ENCODE measurements around the gene ADM. TPM values are rescaled to one million over a fixed set of nuclear protein-coding genes. Genes with fewer than 3 reads are reported as not detected.

The ADM gene
- total RNA-seq, 1 experiment from 2014 or later: 87.2 TPM

DNA sequence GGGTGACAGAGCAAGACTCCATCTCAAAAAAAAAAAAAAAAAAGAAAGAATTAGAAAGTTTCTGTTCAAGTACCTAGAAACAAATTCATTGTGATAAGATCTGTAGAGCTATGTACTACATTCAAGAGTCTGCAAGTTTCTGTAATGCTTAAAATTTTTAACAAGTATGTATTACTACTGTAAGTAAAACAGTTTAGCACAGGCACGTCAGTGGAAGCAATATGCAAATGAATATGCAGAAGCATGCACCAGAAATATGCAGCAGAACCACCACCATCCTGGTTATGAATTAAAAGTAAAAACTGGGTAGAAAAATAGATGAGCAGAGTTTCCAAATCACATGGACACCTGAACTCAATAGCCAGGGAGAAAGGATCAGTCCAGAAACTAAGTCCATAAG lies 30.1 kb upstream of the ADM start:
- intact Hi-C loops (cut with micrococcal nuclease): no loop called here
- Histone ChIP-seq H3K9me3 (ENCODE audit: control insufficient read depth in 1 of 2, insufficient read depth in 1 of 2, low read depth in 1 of 2, low read length in 2 of 2) (no peaks in the 10 kb centered on the region), H3K27me3 (ENCODE audit: insufficient read depth, low read length) (no peaks in the 10 kb centered on the region), H2AFZ (ENCODE audit: low read depth, low read length, poor library complexity, severe bottlenecking) (no peak overlapping the region), H3K9ac (ENCODE audit: low read length) (no peak overlapping the region), H3K4me2 (ENCODE audit: low read length) (no peak overlapping the region), H3K4me3 (replicated peaks in 1 of 2; ENCODE audit: low read depth in 1 of 2, low read length in 2 of 2) (no peak overlapping the region), H3K36me3 (ENCODE audit: control insufficient read depth in 1 of 2, insufficient read depth in 2 of 2, low read length in 2 of 2) (no peaks in the 10 kb centered on the region), H3K9me2 (ENCODE audit: insufficient read depth) (no peaks in the 10 kb centered on the region), H3K79me2 (ENCODE audit: insufficient read depth, low read length) (peaks cover 22% of the 10 kb centered on the region), H3K27ac (ENCODE audit: low read depth, low read length) (no peak overlapping the region), H3K4me1 (ENCODE audit: control insufficient read depth in 1 of 2, insufficient read depth in 2 of 2, low read length in 2 of 2) (no peaks in the 10 kb centered on the region), H4K20me1 (ENCODE audit: insufficient read depth) (no peaks in the 10 kb centered on the region)
- no peak for TF ChIP-seq ELF1 (IDR thresholded peaks at IDR 0.05; ENCODE audit: borderline replicate concordance, low read depth)
- RAD21 ChIA-PET (ENCODE audit: low non-redundant PET in 1 of 2, low total read pairs in 2 of 2, uncharacterized antibody in 2 of 2, unreplicated experiment in 2 of 2): no interaction called here
- ATAC-seq (no peak), DNase-seq (ENCODE audit: low read depth, low spot score) (no peak)
- BruUV-seq (replicated peaks): no TSS peak
- CTCF ChIA-PET: no interaction called here
- POLR2A ChIA-PET: no interaction called here

DNA sequence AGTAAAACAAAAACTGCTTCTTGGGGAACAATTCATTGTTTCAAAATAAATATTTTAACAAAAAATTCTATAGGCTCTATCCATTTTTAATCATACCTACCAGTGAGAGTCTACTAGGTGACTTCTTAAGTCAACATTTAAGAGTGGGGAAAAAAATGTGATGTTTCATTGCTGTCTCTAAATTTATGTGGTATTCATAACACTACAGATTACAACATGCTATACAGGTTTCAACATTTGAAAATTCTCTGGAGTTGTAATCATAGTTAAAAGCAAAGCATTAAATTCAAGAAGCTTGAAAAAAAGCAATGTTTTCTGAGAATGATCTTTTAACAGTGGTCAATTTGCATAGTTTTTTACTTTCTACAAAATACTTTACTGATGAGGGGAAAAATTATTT lies 29.2 kb upstream of the ADM start:
- H3K4me1 ChIP-seq (ENCODE audit: control insufficient read depth in 1 of 2, insufficient read depth in 2 of 2, low read length in 2 of 2): no peaks in the 10 kb centered on the region
- H2AFZ ChIP-seq (ENCODE audit: low read depth, low read length, poor library complexity, severe bottlenecking): no peak overlapping the region
- no peak overlapping the region for H3K27ac ChIP-seq (ENCODE audit: low read depth, low read length)
- H3K9me3 ChIP-seq (ENCODE audit: control insufficient read depth in 1 of 2, insufficient read depth in 1 of 2, low read depth in 1 of 2, low read length in 2 of 2): no peaks in the 10 kb centered on the region
- no peak for DNase-seq (ENCODE audit: low read depth, low spot score)
- H3K79me2 ChIP-seq (ENCODE audit: insufficient read depth, low read length): peaks cover 25% of the 10 kb centered on the region
- no peak for ATAC-seq
- H4K20me1 ChIP-seq (ENCODE audit: insufficient read depth): no peaks in the 10 kb centered on the region
- H3K36me3 ChIP-seq (ENCODE audit: control insufficient read depth in 1 of 2, insufficient read depth in 2 of 2, low read length in 2 of 2): no peaks in the 10 kb centered on the region
- RAD21 ChIA-PET (ENCODE audit: low non-redundant PET in 1 of 2, low total read pairs in 2 of 2, uncharacterized antibody in 2 of 2, unreplicated experiment in 2 of 2): no interaction called here
- no TSS peak for BruUV-seq (replicated peaks)
- H3K9me2 ChIP-seq (ENCODE audit: insufficient read depth): no peaks in the 10 kb centered on the region
- no peak overlapping the region for H3K4me3 ChIP-seq (replicated peaks in 1 of 2; ENCODE audit: low read depth in 1 of 2, low read length in 2 of 2)
- H3K27me3 ChIP-seq (ENCODE audit: insufficient read depth, low read length): no peaks in the 10 kb centered on the region
- no peak overlapping the region for H3K9ac ChIP-seq (ENCODE audit: low read length)
- no peak for TF ChIP-seq FOSL1 (IDR thresholded peaks at IDR 0.05; ENCODE audit: low read depth)
- TF ChIP-seq, protein P1, sequence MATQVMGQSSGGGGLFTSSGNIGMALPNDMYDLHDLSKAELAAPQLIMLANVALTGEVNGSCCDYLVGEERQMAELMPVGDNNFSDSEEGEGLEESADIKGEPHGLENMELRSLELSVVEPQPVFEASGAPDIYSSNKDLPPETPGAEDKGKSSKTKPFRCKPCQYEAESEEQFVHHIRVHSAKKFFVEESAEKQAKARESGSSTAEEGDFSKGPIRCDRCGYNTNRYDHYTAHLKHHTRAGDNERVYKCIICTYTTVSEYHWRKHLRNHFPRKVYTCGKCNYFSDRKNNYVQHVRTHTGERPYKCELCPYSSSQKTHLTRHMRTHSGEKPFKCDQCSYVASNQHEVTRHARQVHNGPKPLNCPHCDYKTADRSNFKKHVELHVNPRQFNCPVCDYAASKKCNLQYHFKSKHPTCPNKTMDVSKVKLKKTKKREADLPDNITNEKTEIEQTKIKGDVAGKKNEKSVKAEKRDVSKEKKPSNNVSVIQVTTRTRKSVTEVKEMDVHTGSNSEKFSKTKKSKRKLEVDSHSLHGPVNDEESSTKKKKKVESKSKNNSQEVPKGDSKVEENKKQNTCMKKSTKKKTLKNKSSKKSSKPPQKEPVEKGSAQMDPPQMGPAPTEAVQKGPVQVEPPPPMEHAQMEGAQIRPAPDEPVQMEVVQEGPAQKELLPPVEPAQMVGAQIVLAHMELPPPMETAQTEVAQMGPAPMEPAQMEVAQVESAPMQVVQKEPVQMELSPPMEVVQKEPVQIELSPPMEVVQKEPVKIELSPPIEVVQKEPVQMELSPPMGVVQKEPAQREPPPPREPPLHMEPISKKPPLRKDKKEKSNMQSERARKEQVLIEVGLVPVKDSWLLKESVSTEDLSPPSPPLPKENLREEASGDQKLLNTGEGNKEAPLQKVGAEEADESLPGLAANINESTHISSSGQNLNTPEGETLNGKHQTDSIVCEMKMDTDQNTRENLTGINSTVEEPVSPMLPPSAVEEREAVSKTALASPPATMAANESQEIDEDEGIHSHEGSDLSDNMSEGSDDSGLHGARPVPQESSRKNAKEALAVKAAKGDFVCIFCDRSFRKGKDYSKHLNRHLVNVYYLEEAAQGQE (IDR thresholded peaks at IDR 0.05; ENCODE audit: low read depth): no peak
- no peak for TF ChIP-seq POLR2A (IDR thresholded peaks at IDR 0.05; ENCODE audit: borderline replicate concordance, extremely low read depth, insufficient read depth, insufficient read length)
- TF ChIP-seq CEBPB (IDR thresholded peaks at IDR 0.05; ENCODE audit: low read depth): no peak
- TF ChIP-seq CBX3 (IDR thresholded peaks at IDR 0.05; ENCODE audit: low read depth): no peak
- no peak for TF ChIP-seq EZH2phosphoT487 (IDR thresholded peaks at IDR 0.05; ENCODE audit: borderline replicate concordance)
- no peak for TF ChIP-seq EZH2 (IDR thresholded peaks at IDR 0.05)
- intact Hi-C loops (cut with micrococcal nuclease): no loop called here
- POLR2A ChIA-PET: no interaction called here
- no peak overlapping the region for H3K4me2 ChIP-seq (ENCODE audit: low read length)
- CTCF ChIA-PET: no interaction called here
